Inflammatory macrophage treated with lipopolysaccharide for 1 hour (primary cell): ENCODE data around the gene SUGCT.
"Not testable (repeated sequence)": the region's sequence is repeated elsewhere in the genome, so short reads cannot be mapped to it uniquely, and the experiment has no call there.

ENCODE experiments used
- DNase-seq, 2 donors: peaks; one replicate each; pipeline ENCODE4 v3.0.0-alpha.2; 2020 to 2022

SUGCT gene

DNA sequence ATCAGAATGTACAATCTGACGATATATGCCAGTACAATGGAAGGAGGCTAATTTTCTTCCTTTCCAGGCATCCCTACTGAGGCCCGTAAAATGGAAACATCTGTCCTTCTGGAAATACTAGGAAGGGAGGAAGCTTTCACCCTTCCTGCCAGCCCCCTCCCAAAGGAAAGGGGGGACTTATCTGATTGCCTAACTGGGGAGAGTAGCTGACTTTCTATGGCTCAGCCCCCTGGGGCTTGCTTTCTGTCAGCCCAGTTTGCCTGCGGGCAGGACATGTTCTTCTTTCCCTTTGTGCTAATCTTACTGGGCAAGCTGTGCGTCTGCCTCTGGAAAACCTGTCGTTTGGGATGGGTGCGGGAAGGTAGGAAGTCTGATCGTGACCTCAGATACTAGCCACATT is 508.9 kb downstream of the SUGCT start:
- DNase-seq: no peak

- DNase-seq: no peak
These were observed 509.8 kb downstream of the SUGCT start for GRCh38 chr7:40644454-40645188.

DNA sequence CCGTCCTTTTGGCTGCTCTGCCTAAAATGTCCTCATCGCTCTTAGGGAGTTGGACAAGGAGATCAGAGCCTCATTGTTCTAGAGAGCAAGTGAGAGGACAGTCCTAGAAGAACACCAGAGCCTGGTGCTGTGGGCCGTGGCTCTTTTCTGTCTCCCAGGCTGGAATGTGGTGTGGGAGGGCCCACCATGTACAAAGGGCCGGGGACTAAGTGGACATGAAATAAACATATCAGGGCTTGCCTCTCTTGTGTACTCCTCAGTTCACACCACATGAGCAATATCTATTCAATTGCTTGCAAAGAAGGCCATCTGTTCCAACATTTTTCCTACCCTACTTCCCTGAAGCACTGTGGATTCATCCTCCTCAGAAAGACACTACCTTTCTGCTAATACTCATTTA is 510.4 kb downstream of the SUGCT start:
- DNase-seq: no peak

- no peak for DNase-seq
These were observed 511.9 kb downstream of the SUGCT start for GRCh38 chr7:40646717-40647116.

DNA sequence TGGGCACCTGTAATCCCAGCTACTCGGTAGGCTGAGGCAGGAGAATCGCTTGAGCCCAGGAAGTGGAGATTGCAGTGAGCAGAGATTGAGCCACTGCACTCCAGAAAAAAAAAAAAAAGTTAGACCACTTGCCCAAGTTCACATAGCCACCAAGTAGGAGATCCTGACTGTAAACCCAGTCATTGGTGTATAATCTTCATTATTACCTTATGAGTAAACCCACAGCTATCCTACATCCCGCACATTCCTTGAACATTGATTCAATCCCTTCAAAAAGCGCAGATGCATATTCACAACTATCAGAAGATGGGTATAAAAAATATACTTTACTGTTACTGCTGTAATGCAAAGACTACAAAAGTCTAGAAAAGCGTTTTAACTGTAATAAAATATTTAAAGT is 512.9 kb downstream of the SUGCT start:
- no peak for DNase-seq

DNA sequence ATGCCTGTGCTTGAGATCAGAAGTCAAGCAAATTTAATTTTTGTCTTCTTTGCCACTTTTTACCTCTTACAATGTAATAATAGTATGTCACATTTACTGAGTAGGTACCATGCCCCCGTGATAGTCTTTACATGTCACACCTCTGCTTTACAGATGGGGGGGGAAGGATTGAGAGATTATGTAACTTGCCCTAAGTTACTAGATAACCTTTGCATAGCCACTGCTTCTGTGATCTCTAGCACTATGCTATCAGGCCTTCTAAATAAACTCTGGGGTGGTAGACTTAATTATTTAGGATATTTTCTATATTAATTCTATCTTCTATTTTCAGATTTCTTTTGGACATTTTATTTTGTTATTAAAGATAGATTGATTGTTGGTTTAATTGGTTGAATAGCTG is 514.4 kb downstream of the SUGCT start:
- no peak for DNase-seq

- DNase-seq: not testable (repeated sequence)
These were observed 516.1 kb downstream of the SUGCT start for GRCh38 chr7:40650903-40651302.

DNA sequence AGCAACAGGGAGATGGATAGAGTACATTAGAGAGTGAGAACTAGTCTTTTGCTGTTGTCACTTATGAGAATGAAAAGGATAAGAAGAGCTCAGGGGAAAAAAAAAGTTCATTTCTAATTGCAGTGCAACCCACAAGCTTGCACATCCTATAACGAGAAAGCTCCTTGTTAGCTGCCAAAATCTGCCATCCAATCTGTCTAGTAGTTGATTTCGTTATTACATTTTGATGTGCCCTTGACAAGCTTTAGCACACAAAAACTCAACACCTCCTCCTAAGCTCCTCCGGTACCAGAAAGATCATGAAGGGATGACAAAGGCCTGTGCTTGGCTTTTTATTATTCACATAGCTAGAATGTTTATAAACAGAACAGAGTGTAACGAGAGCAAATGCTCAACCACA is 519.4 kb downstream of the SUGCT start:
- DNase-seq: no peak

DNA sequence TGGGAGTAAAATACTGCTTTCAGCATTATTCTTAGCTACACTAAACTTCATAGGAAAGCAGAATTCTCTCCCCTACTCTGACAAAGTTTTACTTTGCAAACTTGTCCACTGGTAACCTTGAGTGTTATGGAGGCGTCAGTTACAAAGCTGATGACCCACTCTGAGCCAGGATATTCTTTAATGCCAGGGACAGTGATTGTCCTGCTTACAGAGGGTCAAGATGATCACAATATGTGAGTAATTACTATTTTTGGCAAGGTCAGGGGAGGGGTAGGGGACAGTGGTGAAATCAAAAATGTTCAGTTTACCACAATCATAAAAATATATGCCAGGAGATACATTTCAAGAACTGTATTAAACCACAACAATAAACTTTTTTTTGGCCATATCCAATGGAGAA is 520.6 kb downstream of the SUGCT start:
- no peak for DNase-seq

GRCh38 chr7:40656349-40656748 is 521.5 kb downstream of the SUGCT start:
- no peak for DNase-seq

- DNase-seq: no peak
These were observed 523.9 kb downstream of the SUGCT start for GRCh38 chr7:40658729-40659128.

- DNase-seq: no peak
These were observed 524.4 kb downstream of the SUGCT start for GRCh38 chr7:40659231-40659630.

GRCh38 chr7:40673285-40673684 is 538.5 kb downstream of the SUGCT start:
- peak; percentile 17 to 31 for DNase-seq

DNA sequence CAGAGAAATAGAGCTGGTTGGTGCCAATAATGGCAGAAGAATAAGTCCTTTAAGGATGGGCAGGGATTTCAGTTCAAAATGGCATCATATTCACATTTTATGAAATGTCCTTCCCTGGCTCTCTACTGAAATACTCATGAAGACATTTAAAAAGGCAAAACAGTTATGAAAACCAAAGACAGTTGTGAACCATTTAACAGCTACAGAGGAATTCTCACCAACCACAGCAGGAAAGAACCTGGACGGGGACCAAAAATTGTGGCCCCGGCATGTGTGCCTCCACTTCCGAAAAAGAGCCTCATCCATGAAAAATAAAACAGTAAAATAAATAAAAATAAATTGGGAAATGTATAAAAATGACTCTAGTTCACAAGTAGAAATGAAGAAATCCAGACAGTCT is 539.5 kb downstream of the SUGCT start:
- no peak for DNase-seq

- DNase-seq: no peak
These were observed 540.9 kb downstream of the SUGCT start for GRCh38 chr7:40675741-40676140.

DNA sequence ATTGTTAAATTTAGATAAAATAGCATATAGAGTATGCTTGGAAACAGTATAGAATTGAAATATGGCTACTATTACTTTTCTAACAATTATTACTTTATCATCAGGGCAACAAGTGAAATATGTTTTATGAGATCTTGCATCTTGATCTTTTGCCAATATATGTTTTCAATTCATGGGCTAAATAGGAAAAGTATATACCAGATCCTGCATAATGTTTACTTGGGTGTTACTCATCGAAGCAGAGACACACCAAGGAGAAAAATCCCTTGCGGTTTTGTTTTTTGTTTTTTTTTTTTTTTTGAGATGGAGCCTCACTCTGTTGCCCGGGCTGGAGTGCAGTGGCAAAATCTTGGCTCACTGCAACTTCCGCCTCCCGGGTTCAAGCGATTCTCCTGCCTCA is 541.4 kb downstream of the SUGCT start:
- no peak for DNase-seq

DNA sequence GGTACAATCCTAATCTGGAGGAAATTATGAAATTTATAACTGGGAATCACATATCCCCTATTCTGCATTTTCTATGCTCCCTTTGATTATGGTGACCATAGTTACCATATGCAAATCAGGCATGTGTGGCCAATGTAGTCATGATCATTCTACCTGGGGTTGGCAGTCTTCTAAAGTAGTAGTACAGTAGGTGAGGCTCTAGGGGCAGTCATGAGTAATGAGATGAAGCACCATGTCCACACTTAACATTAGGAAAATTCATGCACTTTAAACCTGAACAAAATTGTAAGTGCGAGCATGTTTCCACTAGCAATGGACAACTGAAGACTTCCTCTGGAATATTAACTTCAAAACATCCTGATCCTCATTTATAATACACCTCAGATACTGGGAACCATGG is 545.9 kb downstream of the SUGCT start:
- DNase-seq: no peak

DNA sequence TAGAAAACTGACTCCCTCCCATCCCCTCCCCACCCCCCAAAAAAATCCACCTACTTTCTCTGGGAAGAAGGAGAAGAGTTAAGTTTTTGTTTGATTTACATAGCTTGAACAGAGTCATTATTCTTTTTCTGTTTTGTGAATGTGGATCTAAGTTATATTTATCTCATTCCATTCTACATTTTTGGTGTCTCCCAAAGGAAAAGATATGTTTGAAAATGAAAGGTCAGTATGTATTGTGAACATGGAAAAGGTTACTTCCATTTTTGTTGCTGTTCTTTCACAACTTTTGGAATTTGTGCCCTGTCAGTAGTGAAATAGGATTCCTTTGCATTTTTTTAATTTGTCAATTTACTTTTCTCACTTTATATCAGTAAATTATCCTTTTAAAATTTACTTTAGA is 547.9 kb downstream of the SUGCT start:
- DNase-seq: no peak

DNA sequence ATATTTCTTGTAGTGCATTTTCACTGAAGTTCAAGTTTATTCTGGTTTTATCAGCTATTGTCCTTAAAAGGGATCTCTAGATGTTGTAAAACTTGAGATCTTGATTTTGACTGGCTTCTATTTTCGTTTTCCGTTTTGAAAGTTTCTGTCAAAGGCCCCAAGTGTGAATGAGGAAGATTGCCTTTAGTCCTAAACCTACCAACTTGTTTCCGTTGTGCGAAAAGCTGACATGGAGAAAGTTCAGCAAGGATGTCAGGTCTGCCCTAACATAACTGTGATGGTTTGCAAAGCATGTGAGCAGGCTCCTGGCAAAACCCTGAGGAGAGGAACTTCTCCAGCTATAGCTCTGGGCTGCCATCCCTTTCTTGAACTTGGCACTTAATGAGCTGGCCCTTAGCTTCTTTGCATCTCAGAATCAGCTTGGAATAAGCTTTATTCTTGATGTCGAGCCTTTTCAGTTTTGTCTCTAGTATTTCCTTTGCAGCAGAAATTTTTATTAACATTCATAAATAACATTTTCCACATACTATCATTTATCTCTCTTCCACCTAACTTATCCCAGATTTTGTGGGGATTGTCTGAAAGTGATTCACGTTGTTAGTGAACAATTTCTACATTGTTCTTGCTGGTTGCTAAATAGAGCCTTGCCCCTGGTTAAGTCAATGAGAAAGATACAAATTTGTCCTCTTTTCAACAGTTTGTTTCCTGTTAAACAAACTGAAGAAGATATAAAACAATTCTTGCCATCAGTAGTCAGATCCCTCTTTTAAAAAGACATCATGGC is 559.4 kb downstream of the SUGCT start:
- DNase-seq: no peak

GRCh38 chr7:40694991-40695390 is 560.2 kb downstream of the SUGCT start:
- DNase-seq: no peak

- DNase-seq: no peak
These were observed 562.8 kb downstream of the SUGCT start for GRCh38 chr7:40697653-40698052.

DNA sequence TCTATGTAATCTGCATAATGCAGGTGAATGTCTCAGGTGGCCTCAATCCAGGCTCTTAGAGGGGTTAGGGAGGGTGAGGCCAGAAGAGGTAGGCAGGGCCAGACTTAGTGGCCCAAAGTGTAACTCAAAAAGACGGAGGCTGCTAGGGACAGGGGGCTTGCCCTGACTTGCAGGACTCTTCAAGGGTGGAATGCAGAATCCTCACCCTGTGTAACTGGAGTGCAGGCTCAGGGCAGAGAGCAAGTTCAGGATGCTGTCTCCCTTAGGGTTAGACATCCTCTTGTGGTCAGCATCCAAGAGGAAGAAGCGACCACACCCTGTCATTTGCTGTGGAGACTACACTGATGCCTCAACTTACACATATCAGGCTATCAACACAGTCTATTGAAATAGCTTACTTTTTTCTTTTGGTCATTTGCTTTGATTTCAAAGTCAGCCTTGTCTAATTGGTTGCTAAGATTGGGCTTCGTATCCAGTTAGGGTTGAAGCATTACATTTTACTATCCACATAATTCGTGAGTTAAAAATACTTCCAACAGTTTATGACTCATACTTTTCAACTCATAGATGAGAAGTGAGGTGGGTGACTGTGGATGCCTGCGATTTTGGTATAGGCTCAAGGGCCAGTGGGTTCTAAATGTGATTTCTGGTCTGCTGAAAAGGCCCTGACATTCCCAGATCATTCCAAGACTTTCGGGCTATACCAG is 563.6 kb downstream of the SUGCT start:
- no peak for DNase-seq

- DNase-seq: no peak
These were observed 564.1 kb downstream of the SUGCT start for GRCh38 chr7:40698921-40699260.
